Thyroid gland (tissue), 4 donors: Measurements from ENCODE around the gene LRRC40. TPM values are rescaled to one million over a fixed set of nuclear protein-coding genes. Genes with fewer than 3 reads are reported as not detected.

Experiments used
- DNase-seq, 2 donors: peaks; one replicate each; pipeline ENCODE4 v3.0.0-alpha.2; 2019
- H3K27ac ChIP-seq, 3 donors: fragments of 200-600 bp; sonication (generic); 1 replicate in 2 of 3; 2 replicates in 1 of 3; pipeline ENCODE4 v1.5.1; 2016 to 2019; ENCODE audit warnings: mild to moderate bottlenecking in 1 of 3, moderate library complexity in 1 of 3
- H3K27me3 ChIP-seq: fragments of 200-600 bp; sonication (generic); one replicate; pipeline ENCODE4 v1.5.1; 2019
- H3K36me3 ChIP-seq, 2 donors: fragments of 200-600 bp; sonication (generic); one replicate each; pipeline ENCODE4 v1.5.1; 2016 to 2019
- H3K4me1 ChIP-seq, 2 donors: fragments of 200-600 bp; sonication (generic); one replicate each; pipeline ENCODE4 v1.5.1; 2017 to 2019
- H3K4me3 ChIP-seq, 3 donors: fragments of 200-600 bp; sonication (generic); replicated peaks in 1 of 3; 1 replicate in 2 of 3; 2 replicates in 1 of 3; pipeline ENCODE4 v1.5.1; 2016; ENCODE audit warnings: mild to moderate bottlenecking in 1 of 3
- H3K9me3 ChIP-seq: fragments of 200-600 bp; sonication (generic); one replicate; pipeline ENCODE4 v1.5.1; 2017
- CTCF ChIP-seq, 6 experiments: fragments of 200-600 bp in 3 of 6; fragments of 450-650 bp in 3 of 6; sonication (generic) in 3 of 6; IDR thresholded peaks; one replicate each; pipeline ENCODE4 v1.5.1; 2016 to 2019; ENCODE audit warnings: antibody characterized with exemption in 6 of 6, mild to moderate bottlenecking in 2 of 6, inconsistent platforms in 1 of 6, moderate library complexity in 1 of 6
- POLR2A ChIP-seq, 2 donors: fragments of 450-650 bp; IDR thresholded peaks; one replicate each; pipeline ENCODE4 v1.6.1; 2017; ENCODE audit warnings: antibody characterized with exemption in 2 of 2, mild to moderate bottlenecking in 2 of 2, moderate library complexity in 1 of 2
- WGBS, 2 donors: methylation state at CpG; one replicate each; pipeline ENCODE4 v1.1.5; 2017; 5-methylcytosine and 5-hydroxymethylcytosine counted together
- intact Hi-C: fragments of 100-400 bp; cut with DNase I; formaldehyde crosslinking; loops from one replicate; pipeline ENCODE4 v1.15.1; 2023
- total RNA-seq, 4 donors: library from RNA; depleted of rRNA; stranded (reverse); fragments of >200 nt; gene quantifications; one replicate each; pipeline ENCODE4 v1.2.3, GENCODE V29; 2016

LRRC40 gene
- total RNA-seq = 10 to 100 TPM; 13.2 to 21.9 (median 17.0) TPM

- peak within 1 kb of the TSS; percentile 79 to 82 (median 82) for H3K27ac ChIP-seq
- peaks cover 19% of the 10 kb centered on the region in 2 donors for H3K4me1 ChIP-seq
- H3K9me3 ChIP-seq = no peaks in the 10 kb centered on the region
- intact Hi-C loops = no loop called here
- H3K4me3 ChIP-seq = peak within 1 kb of the TSS; percentile 27 to 76 (median 60)
- peaks cover 0 to 3% of the 10 kb centered on the region in 2 donors for H3K36me3 ChIP-seq
- 0% methylated on average over 18 to 22 of the region's 47 CpGs for WGBS, 2 donors
- H3K27me3 ChIP-seq = no peaks in the 10 kb centered on the region
- DNase-seq = peak; percentile 94 to 97
- TF ChIP-seq POLR2A (IDR thresholded peaks at IDR 0.05) (peak in 1 of 2 donors; percentile 72), CTCF (IDR thresholded peaks at IDR 0.05) (peak in 1 of 6 experiments; percentile 30)
These were observed at the start of gene LRRC40 for GRCh38 chr1:70205434-70206118. Gene LRRC40, minus strand, starts transcription at chr1:70205579. Its CDS starts 39 bp downstream, at chr1:70205540.

GRCh38 chr1:70248729-70249128 lies 43.4 kb upstream of the LRRC40 start:
- Histone ChIP-seq H3K4me3 (no peak overlapping the region), H3K36me3 (peaks cover 70 to 84% of the 10 kb centered on the region in 2 donors), H3K9me3 (no peaks in the 10 kb centered on the region), H3K27me3 (no peaks in the 10 kb centered on the region), H3K4me1 (no peaks in the 10 kb centered on the region), H3K27ac (no peak overlapping the region)
- TF ChIP-seq POLR2A (IDR thresholded peaks at IDR 0.05) = no peak
- TF ChIP-seq CTCF (IDR thresholded peaks at IDR 0.05) = no peak
- no peak for DNase-seq
- intact Hi-C loops = no loop called here
- WGBS, 2 donors = 85 to 89% methylated on average over 4 of the region's 4 CpGs

- H3K4me1 ChIP-seq = no peaks in the 10 kb centered on the region
- no peak overlapping the region for H3K4me3 ChIP-seq
- H3K27me3 ChIP-seq = no peaks in the 10 kb centered on the region
- H3K27ac ChIP-seq = no peak overlapping the region
- TF ChIP-seq POLR2A (IDR thresholded peaks at IDR 0.05) = no peak
- no peak for TF ChIP-seq CTCF (IDR thresholded peaks at IDR 0.05)
- H3K36me3 ChIP-seq = peaks cover 78 to 89% of the 10 kb centered on the region in 2 donors
- DNase-seq = no peak
- H3K9me3 ChIP-seq = no peaks in the 10 kb centered on the region
- intact Hi-C loops = no loop called here
These were observed 42.4 kb upstream of the LRRC40 start for GRCh38 chr1:70247768-70248167.

GRCh38 chr1:70247122-70247521 lies 41.7 kb upstream of the LRRC40 start:
- intact Hi-C loops = no loop called here
- H3K36me3 ChIP-seq = peaks cover 84 to 91% of the 10 kb centered on the region in 2 donors

More at GRCh38 chr1:70247122-70247521, 41.7 kb upstream of the LRRC40 start:
- TF ChIP-seq CTCF (IDR thresholded peaks at IDR 0.05) (no peak), POLR2A (IDR thresholded peaks at IDR 0.05) (no peak)
- DNase-seq = no peak
- H3K4me3 ChIP-seq = no peak overlapping the region
- H3K27me3 ChIP-seq = no peaks in the 10 kb centered on the region
- no peak overlapping the region for H3K27ac ChIP-seq
- H3K9me3 ChIP-seq = no peaks in the 10 kb centered on the region
- no peaks in the 10 kb centered on the region for H3K4me1 ChIP-seq
